Endodermal cell (in vitro differentiated cells): Measurements from ENCODE around the gene SMIM7. TPM values are rescaled to one million over a fixed set of nuclear protein-coding genes. Genes with fewer than 3 reads are reported as not detected.

Source experiments
- DNase-seq: peaks from one replicate; pipeline ENCODE4 v3.0.0-alpha.2; 2017
- H3K27ac ChIP-seq: 2 replicates; pipeline ENCODE4 v1.5.1; 2013; ENCODE audit warnings: mild to moderate bottlenecking, low read depth, low read length, moderate library complexity
- H3K27me3 ChIP-seq: 2 replicates; pipeline ENCODE4 v1.6.1; 2013; ENCODE audit warnings: mild to moderate bottlenecking, low read length, moderate library complexity; ENCODE audit not compliant: insufficient read depth, control insufficient read depth, poor library complexity, severe bottlenecking
- H3K36me3 ChIP-seq: 2 replicates; pipeline ENCODE4 v1.7.0; 2013; ENCODE audit warnings: mild to moderate bottlenecking, low read length, moderate library complexity; ENCODE audit not compliant: control insufficient read depth, insufficient read depth
- H3K4me1 ChIP-seq: one replicate; pipeline ENCODE4 v1.7.0; 2013; ENCODE audit warnings: low read length; ENCODE audit not compliant: control insufficient read depth, insufficient read depth
- H3K4me3 ChIP-seq: 2 replicates; pipeline ENCODE4 v1.5.1; 2013; ENCODE audit warnings: mild to moderate bottlenecking, low read length, moderate library complexity
- H3K9ac ChIP-seq: 2 replicates; pipeline ENCODE4 v1.6.1; 2013; ENCODE audit warnings: mild to moderate bottlenecking, low read length, moderate library complexity; ENCODE audit not compliant: poor library complexity, severe bottlenecking; ENCODE audit errors: extremely low read depth
- H3K9me3 ChIP-seq: 2 replicates; pipeline ENCODE4 v1.6.1; 2013; ENCODE audit warnings: mild to moderate bottlenecking, low read length, moderate library complexity; ENCODE audit not compliant: control insufficient read depth
- H3K27ac Mint-ChIP-seq: 2 replicates; pipeline ENCODE4 v1.8.0; 2020; ENCODE audit warnings: mixed read lengths
- H3K27me3 Mint-ChIP-seq: 2 replicates; pipeline ENCODE4 v1.8.0; 2021; ENCODE audit warnings: mild to moderate bottlenecking, mixed read lengths; ENCODE audit not compliant: insufficient read depth
- H3K36me3 Mint-ChIP-seq: 2 replicates; pipeline ENCODE4 v1.8.0; 2020; ENCODE audit warnings: low read depth, mixed read lengths
- H3K4me1 Mint-ChIP-seq: 2 replicates; pipeline ENCODE4 v1.8.0; 2020; ENCODE audit warnings: mixed read lengths
- H3K4me3 Mint-ChIP-seq: 2 replicates; pipeline ENCODE4 v1.8.0; 2020; ENCODE audit warnings: mild to moderate bottlenecking, moderate library complexity, mixed read lengths
- H3K9me3 Mint-ChIP-seq: 2 replicates; pipeline ENCODE4 v1.8.0; 2020; ENCODE audit warnings: mild to moderate bottlenecking, mixed read lengths
- WGBS, 2 experiments: methylation state at CpG; one replicate each; pipeline versions ENCODE4 v1.1.5 to v1.1.7; 2013; ENCODE audit warnings: missing lambda C conversion rate in 2 of 2, mixed read lengths in 1 of 2; ENCODE audit not compliant: insufficient coverage in 1 of 2, insufficient read length in 1 of 2; 5-methylcytosine and 5-hydroxymethylcytosine counted together
- total RNA-seq, 2 donors: library from RNA; stranded (reverse); fragmentation: NEBNext Ultra II Directional in 1 of 2; extraction: Animal tissue kit (Norgen Biotek cat#: 25700) in 1 of 2; gene quantifications; 2 replicates in 1 of 2; 3 replicates in 1 of 2; pipeline ENCODE4 v1.2.1, GENCODE V29; 2021
- TF ChIP-seq, protein P1 (sequence below): fragments of 200-600 bp; sonication (generic); conservative IDR thresholded peaks from 2 replicates; pipeline ENCODE4 v1.5.0; 2021; ENCODE audit warnings: antibody characterized with exemption, mild to moderate bottlenecking

SMIM7 gene
- total RNA-seq, 2 donors from 2014 or later, result 57.6 to 91.4 TPM

DNA sequence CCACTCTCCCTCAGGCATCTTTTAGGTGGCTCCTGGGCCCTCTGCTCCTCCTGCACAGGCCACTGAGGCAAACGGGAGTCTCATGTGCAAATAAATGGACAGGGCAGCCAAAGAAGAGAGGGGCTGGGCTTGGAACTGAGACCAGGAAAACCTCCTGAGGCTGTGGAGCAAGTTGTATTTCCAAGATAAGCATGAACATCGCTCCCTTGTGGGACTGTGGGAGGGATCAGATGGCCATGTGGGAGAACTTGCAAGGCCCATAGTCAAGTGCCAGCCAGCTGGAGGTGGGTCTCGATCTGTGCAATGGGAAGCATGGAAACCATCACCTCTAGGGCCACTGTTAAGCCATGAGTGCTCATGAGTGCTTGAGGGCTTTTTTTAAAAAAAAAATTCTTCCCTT is 56.9 kb downstream of the SMIM7 start:
- H3K36me3 ChIP-seq, result peaks cover 5% of the 10 kb centered on the region
- TF ChIP-seq, protein P1, sequence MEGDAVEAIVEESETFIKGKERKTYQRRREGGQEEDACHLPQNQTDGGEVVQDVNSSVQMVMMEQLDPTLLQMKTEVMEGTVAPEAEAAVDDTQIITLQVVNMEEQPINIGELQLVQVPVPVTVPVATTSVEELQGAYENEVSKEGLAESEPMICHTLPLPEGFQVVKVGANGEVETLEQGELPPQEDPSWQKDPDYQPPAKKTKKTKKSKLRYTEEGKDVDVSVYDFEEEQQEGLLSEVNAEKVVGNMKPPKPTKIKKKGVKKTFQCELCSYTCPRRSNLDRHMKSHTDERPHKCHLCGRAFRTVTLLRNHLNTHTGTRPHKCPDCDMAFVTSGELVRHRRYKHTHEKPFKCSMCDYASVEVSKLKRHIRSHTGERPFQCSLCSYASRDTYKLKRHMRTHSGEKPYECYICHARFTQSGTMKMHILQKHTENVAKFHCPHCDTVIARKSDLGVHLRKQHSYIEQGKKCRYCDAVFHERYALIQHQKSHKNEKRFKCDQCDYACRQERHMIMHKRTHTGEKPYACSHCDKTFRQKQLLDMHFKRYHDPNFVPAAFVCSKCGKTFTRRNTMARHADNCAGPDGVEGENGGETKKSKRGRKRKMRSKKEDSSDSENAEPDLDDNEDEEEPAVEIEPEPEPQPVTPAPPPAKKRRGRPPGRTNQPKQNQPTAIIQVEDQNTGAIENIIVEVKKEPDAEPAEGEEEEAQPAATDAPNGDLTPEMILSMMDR, result no peak
- H3K9me3 ChIP-seq, result no peaks in the 10 kb centered on the region
- Mint-ChIP-seq H3K27ac (no peak overlapping the region), H3K4me1 (peaks cover 8% of the 10 kb centered on the region), H3K4me3 (no peak overlapping the region), H3K27me3 (no peaks in the 10 kb centered on the region), H3K36me3 (no peaks in the 10 kb centered on the region), H3K9me3 (no peaks in the 10 kb centered on the region)
- no peak overlapping the region for H3K27ac ChIP-seq
- DNase-seq, result no peak
- no peaks in the 10 kb centered on the region for H3K27me3 ChIP-seq
- 87 to 90% methylated on average over 3 of the region's 3 CpGs for WGBS, 2 experiments
- no peak overlapping the region for H3K9ac ChIP-seq
- H3K4me3 ChIP-seq, result no peak overlapping the region
- H3K4me1 ChIP-seq, result no peaks in the 10 kb centered on the region

DNA sequence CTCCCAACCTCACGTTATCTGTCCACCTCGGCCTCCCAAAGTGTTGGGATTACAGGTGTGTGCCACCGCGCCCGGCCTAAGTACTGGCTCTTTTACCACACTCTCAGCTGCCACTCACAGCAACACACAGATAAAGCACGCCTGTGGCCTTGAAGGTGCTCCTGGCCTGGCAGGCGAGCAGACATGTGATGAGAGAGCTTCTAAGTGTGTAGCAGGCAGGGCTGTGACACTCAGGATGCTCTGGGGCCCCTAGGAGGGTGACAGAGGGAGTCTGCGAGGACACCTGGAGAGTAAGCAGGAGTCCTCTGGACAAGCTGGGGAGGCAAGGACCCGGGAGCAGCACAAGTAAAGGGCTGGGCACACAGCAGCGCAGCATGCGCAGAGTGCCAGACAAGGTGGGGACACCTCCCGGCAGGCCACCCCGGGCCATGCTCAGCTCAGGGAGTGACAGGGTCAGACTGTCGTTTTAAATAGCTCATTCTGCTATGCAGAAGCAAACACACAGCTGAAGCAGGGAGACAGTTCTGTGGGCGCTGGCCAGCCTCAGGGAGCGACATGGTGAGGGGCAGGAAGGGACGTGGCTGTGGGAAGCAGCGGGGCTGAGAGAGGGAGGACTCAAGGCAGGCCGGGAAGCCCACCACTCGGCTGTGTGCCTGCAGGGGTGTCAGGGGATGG is 58.4 kb downstream of the SMIM7 start:
- no peak overlapping the region for H3K4me3 ChIP-seq
- no peaks in the 10 kb centered on the region for H3K9me3 Mint-ChIP-seq
- H3K4me1 Mint-ChIP-seq, result peaks cover 8% of the 10 kb centered on the region
- no peak overlapping the region for H3K27ac ChIP-seq
- no peak overlapping the region for H3K4me3 Mint-ChIP-seq
- DNase-seq, result no peak
- H3K27me3 Mint-ChIP-seq, result no peaks in the 10 kb centered on the region
- 96% methylated on average over 13 to 20 of the region's 20 CpGs for WGBS, 2 experiments
- H3K36me3 Mint-ChIP-seq, result no peaks in the 10 kb centered on the region
- H3K4me1 ChIP-seq, result no peaks in the 10 kb centered on the region
- H3K9ac ChIP-seq, result no peak overlapping the region
- peaks cover 5% of the 10 kb centered on the region for H3K36me3 ChIP-seq
- no peak overlapping the region for H3K27ac Mint-ChIP-seq
- no peaks in the 10 kb centered on the region for H3K9me3 ChIP-seq
- no peaks in the 10 kb centered on the region for H3K27me3 ChIP-seq
- TF ChIP-seq, protein P1, result no peak

DNA sequence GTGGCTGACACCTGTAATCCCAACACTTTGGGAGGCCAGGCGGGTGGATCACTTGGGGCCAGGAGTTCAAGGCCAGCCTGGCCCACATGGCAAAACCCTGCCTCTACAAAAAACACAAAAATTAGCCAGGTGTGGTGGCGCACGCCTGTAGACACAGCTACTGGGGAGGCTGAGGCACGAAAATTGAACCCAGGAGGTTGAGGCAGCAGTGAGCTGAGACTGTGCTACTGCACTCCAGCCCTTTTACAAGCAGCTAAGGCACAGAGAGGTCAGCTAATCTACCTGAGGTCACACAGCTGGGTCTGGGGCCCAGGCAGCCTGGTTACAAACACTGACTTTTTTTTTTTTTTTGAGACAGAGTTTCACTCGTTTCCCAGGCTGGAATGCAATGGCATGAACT is 59.1 kb downstream of the SMIM7 start:
- Mint-ChIP-seq H3K4me3 (no peak overlapping the region), H3K27me3 (no peaks in the 10 kb centered on the region), H3K36me3 (no peaks in the 10 kb centered on the region), H3K9me3 (no peaks in the 10 kb centered on the region), H3K27ac (no peak overlapping the region), H3K4me1 (peaks cover 8% of the 10 kb centered on the region)
- DNase-seq, result no peak
- H3K36me3 ChIP-seq, result peaks cover 5% of the 10 kb centered on the region
- no peak overlapping the region for H3K27ac ChIP-seq
- no peak overlapping the region for H3K4me3 ChIP-seq
- H3K9me3 ChIP-seq, result no peaks in the 10 kb centered on the region
- TF ChIP-seq, protein P1, result no peak
- H3K27me3 ChIP-seq, result no peaks in the 10 kb centered on the region
- H3K4me1 ChIP-seq, result no peaks in the 10 kb centered on the region
- no peak overlapping the region for H3K9ac ChIP-seq
- WGBS, 2 experiments, result 92 to 97% methylated on average over 3 to 5 of the region's 5 CpGs
